Common myeloid progenitor, CD34-positive (primary cell): ENCODE measurements around the gene CACNA1B.

Experiments used
- CTCF ChIA-PET: fragments of 350-600 bp; sonication (Branson Sonifier 250); formaldehyde crosslinking; loops from one replicate; lab custom pipeline; 2021; ENCODE audit warnings: antibody characterized with exemption; lab: Charles Lee
- POLR2A ChIA-PET: fragments of 350-600 bp; sonication (Branson Sonifier 250); formaldehyde crosslinking; loops from one replicate; lab custom pipeline; 2021; ENCODE audit warnings: antibody characterized with exemption; lab: Charles Lee
- DNase-seq, 3 donors: peaks; one replicate each; pipeline versions ENCODE4 v3.0.0 to v3.0.0-alpha.2; 2013
- H3K27ac ChIP-seq, 2 experiments: 1 replicate in 1 of 2; 2 replicates in 1 of 2; pipeline ENCODE4 v1.7.0; 2013; ENCODE audit warnings: inconsistent platforms in 2 of 2, low read length in 2 of 2, mild to moderate bottlenecking in 2 of 2, low read depth in 1 of 2, moderate library complexity in 1 of 2; ENCODE audit not compliant: severe bottlenecking in 2 of 2, insufficient read depth in 1 of 2, poor library complexity in 1 of 2
- H3K27me3 ChIP-seq, 5 experiments: replicated peaks in 2 of 5; 1 replicate in 3 of 5; 2 replicates in 2 of 5; pipeline versions ENCODE4 v1.6.1 to v1.7.0; 2013; ENCODE audit warnings: low read length in 4 of 5, mild to moderate bottlenecking in 2 of 5, moderate library complexity in 2 of 5, inconsistent platforms in 1 of 5; ENCODE audit not compliant: insufficient read depth in 5 of 5, control insufficient read depth in 4 of 5
- H3K36me3 ChIP-seq, 4 experiments: 1 replicate in 2 of 4; 2 replicates in 2 of 4; pipeline versions ENCODE4 v1.6.1 to v1.7.0; 2013; ENCODE audit warnings: low read length in 3 of 4, control low read depth in 1 of 4, mild to moderate bottlenecking in 1 of 4; ENCODE audit not compliant: control insufficient read depth in 4 of 4, insufficient read depth in 4 of 4
- H3K4me1 ChIP-seq, 4 experiments: 1 replicate in 3 of 4; 2 replicates in 1 of 4; pipeline versions ENCODE4 v1.6.1 to v1.7.1; 2013; ENCODE audit warnings: low read length in 3 of 4, mild to moderate bottlenecking in 3 of 4, control low read depth in 1 of 4, inconsistent platforms in 1 of 4, moderate library complexity in 1 of 4; ENCODE audit not compliant: control insufficient read depth in 4 of 4, insufficient read depth in 4 of 4; ENCODE audit errors: control extremely low read depth in 1 of 4
- H3K4me3 ChIP-seq, 7 experiments: 1 replicate in 4 of 7; 2 replicates in 3 of 7; pipeline versions ENCODE4 v1.5.1 to v1.7.0; 2013; ENCODE audit warnings: mild to moderate bottlenecking in 7 of 7, low read length in 6 of 7, moderate library complexity in 6 of 7, inconsistent platforms in 2 of 7, low read depth in 2 of 7, control low read depth in 1 of 7; ENCODE audit not compliant: insufficient read depth in 4 of 7, control insufficient read depth in 1 of 7; ENCODE audit errors: extremely low read depth in 1 of 7
- H3K9me3 ChIP-seq, 5 experiments: 1 replicate in 4 of 5; 2 replicates in 1 of 5; pipeline versions ENCODE4 v1.6.1 to v1.7.1; 2013; ENCODE audit warnings: low read length in 4 of 5, mild to moderate bottlenecking in 2 of 5, inconsistent platforms in 1 of 5, low read depth in 1 of 5, moderate library complexity in 1 of 5; ENCODE audit not compliant: control insufficient read depth in 4 of 5, insufficient read depth in 2 of 5; ENCODE audit errors: control extremely low read depth in 1 of 5
- WGBS: methylation state at CpG from one replicate; pipeline ENCODE4 v1.1.5; 2013; ENCODE audit not compliant: insufficient coverage; 5-methylcytosine and 5-hydroxymethylcytosine counted together

The CACNA1B gene

GRCh38 chr9:138098908-138099791 is 221.6 kb downstream of the CACNA1B start:
- 95% methylated on average over 19 of the region's 22 CpGs for WGBS

GRCh38 chr9:138099803-138100598 is 222.4 kb downstream of the CACNA1B start:
- POLR2A ChIA-PET = no interaction called here
- WGBS = 69% methylated on average over 6 of the region's 8 CpGs
- no peak for DNase-seq

More at GRCh38 chr9:138098908-138099791, 221.6 kb downstream of the CACNA1B start:
- no peaks in the 10 kb centered on the region for H3K4me1 ChIP-seq
- no peak overlapping the region for H3K4me3 ChIP-seq
- H3K27ac ChIP-seq = no peak overlapping the region
- peaks cover 0 to 5% (median 0%) of the 10 kb centered on the region in 5 experiments for H3K9me3 ChIP-seq
- no peaks in the 10 kb centered on the region for H3K36me3 ChIP-seq
- DNase-seq = no peak
- POLR2A ChIA-PET = no interaction called here
- CTCF ChIA-PET = no interaction called here
- H3K27me3 ChIP-seq = peaks cover 0 to 13% (median 0%) of the 10 kb centered on the region in 5 experiments

GRCh38 chr9:138100711-138101350 is 223.2 kb downstream of the CACNA1B start:
- Histone ChIP-seq H3K4me3 (no peak overlapping the region), H3K27me3 (peaks cover 0 to 20% (median 0%) of the 10 kb centered on the region in 5 experiments), H3K27ac (no peak overlapping the region), H3K4me1 (no peaks in the 10 kb centered on the region), H3K36me3 (no peaks in the 10 kb centered on the region), H3K9me3 (no peaks in the 10 kb centered on the region)
- 86% methylated on average over 13 of the region's 30 CpGs for WGBS
- ChIA-PET CTCF (no interaction called here), POLR2A (no interaction called here)
- DNase-seq = no peak

More at GRCh38 chr9:138099803-138100598, 222.4 kb downstream of the CACNA1B start:
- no peak overlapping the region for H3K27ac ChIP-seq
- H3K36me3 ChIP-seq = no peaks in the 10 kb centered on the region
- peaks cover 0 to 20% (median 0%) of the 10 kb centered on the region in 5 experiments for H3K27me3 ChIP-seq
- CTCF ChIA-PET = no interaction called here
- H3K9me3 ChIP-seq = peaks cover 0 to 2% (median 0%) of the 10 kb centered on the region in 5 experiments
- no peaks in the 10 kb centered on the region for H3K4me1 ChIP-seq
- H3K4me3 ChIP-seq = no peak overlapping the region

- Histone ChIP-seq H3K36me3 (no peaks in the 10 kb centered on the region), H3K27ac (no peak overlapping the region), H3K4me3 (no peak overlapping the region), H3K4me1 (no peaks in the 10 kb centered on the region), H3K9me3 (no peaks in the 10 kb centered on the region), H3K27me3 (peaks cover 0 to 20% (median 0%) of the 10 kb centered on the region in 5 experiments)
- no peak for DNase-seq
- 89% methylated on average over 14 of the region's 16 CpGs for WGBS
- CTCF ChIA-PET = no interaction called here
- POLR2A ChIA-PET = no interaction called here
Measured at GRCh38 chr9:138101444-138102234, 224.1 kb downstream of the CACNA1B start.

GRCh38 chr9:138102246-138103051 is 224.9 kb downstream of the CACNA1B start:
- Histone ChIP-seq H3K27me3 (peaks cover 0 to 20% (median 0%) of the 10 kb centered on the region in 5 experiments), H3K9me3 (no peaks in the 10 kb centered on the region), H3K36me3 (no peaks in the 10 kb centered on the region), H3K4me3 (no peak overlapping the region), H3K27ac (no peak overlapping the region), H3K4me1 (no peaks in the 10 kb centered on the region)
- 85% methylated on average over 14 of the region's 23 CpGs for WGBS
- DNase-seq = no peak
- ChIA-PET CTCF (no interaction called here), POLR2A (no interaction called here)
